Fibroblast of skin of left quadriceps (primary cell): Measurements from ENCODE around the gene KCTD19.

Experiments used
- DNase-seq, 2 experiments: peaks; one replicate each; pipeline ENCODE4 v3.0.0-alpha.2; 2013; ENCODE audit warnings: low read depth in 2 of 2

The KCTD19 gene

DNA sequence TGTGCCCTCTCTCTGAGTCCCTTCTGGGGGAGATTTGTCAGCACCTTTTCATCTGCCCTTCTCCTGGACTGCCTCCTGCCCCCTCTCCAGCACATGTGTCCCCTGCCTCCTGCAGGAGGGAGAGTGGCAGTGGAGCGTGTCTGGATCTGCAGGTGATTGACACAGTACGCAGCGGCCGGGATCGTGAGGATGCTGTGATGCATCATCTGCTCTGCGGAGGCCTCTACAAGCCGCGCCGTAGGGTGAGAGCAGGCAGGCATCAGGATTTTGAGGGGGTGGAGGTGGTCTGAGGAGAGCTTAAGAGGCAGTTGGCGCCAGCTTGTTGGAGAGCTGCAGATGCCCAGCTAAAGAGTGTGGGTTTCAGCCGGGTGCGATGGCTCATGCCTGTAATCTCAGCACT, 66.8 kb downstream of the KCTD19 start:
- DNase-seq: no peak

DNA sequence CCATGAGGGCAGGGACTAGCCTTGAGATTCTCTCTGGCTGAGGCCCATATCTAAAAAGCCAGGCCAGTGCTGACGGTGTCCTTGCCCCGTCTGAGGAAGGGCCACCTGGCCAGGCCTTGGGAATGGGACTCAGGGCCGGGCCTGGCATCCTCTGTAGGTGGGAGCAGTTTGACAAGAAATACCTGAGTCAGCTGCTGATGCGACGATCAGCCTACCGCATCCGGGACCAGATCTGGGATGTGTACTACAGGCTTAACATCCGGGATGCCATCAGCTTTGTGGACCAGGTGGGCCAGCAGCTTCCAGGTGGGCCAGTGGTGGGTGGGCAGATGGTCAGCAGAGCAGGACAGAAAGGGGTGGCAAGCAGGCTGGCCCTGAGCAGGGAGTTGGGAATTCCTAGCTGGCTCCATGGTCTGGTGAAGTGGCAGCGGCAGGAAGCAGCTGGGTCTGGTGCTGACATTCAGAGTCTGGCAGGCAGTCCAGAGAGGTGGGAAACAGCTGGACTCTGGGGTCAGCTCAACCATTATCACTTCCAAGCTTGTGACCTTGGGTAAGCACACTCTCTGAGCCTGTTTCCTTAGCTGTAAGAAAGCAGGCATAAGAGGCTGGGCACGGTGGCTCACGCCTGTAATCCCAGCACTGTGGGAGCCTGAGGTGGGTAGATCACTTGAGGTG, 68.2 kb downstream of the KCTD19 start:
- no peak for DNase-seq

DNA sequence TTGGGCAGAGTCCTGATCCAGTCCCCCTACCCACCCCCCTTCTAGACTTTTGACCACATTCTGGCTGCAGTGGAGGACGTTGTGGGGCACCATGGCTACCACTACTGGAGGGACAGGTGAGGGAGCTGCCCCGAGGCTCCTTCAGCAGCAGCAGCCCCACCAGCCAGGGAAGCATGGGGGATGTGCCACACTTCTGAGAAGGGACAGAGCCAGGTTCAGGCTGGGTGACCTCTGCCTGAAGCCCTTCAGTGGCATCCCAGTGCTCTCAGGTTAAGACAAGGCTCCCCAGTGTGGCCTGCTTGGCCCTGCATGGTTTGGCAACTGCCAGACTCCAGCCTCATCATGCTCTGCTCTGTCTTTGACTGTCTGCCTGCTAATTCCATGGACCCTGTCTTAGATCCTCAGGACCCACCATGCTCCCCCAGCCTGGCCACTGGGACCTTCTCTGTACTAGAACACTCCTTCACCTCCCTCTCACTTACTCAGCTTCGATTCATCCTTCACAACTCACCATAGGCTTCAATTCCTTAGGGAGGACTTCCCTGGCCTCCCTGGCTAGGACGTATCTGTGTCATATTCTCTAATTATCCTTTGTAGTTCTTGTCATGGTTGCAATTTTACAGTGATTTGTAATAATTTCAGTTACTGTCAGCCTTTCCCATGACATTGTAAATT, 68.9 kb downstream of the KCTD19 start:
- no peak for DNase-seq

DNA sequence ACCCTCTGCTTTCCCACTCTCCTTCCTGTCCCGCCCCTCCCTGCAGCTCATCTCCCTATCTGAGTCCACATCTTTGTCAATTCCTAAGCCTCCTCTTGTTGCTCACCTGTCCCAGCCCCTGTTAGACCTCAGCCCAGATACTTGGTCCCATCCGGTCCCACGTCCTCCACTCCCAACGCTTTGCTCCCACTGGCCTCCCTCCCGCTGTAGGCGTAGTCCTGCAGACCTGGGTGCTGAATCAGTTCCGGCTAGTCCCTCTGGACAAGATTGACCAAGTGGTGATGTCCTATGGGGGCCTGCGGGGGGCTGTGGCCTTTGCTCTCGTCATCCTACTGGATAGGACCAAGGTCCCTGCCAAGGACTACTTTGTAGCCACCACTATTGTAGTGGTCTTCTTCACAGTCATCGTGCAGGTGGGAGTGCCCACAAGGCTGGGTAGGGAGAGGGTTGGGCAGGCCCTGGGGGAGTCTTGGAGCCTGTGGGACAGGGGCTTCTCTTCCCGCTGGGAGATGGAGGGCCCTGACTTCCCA, 69.8 kb downstream of the KCTD19 start:
- DNase-seq: no peak

DNA sequence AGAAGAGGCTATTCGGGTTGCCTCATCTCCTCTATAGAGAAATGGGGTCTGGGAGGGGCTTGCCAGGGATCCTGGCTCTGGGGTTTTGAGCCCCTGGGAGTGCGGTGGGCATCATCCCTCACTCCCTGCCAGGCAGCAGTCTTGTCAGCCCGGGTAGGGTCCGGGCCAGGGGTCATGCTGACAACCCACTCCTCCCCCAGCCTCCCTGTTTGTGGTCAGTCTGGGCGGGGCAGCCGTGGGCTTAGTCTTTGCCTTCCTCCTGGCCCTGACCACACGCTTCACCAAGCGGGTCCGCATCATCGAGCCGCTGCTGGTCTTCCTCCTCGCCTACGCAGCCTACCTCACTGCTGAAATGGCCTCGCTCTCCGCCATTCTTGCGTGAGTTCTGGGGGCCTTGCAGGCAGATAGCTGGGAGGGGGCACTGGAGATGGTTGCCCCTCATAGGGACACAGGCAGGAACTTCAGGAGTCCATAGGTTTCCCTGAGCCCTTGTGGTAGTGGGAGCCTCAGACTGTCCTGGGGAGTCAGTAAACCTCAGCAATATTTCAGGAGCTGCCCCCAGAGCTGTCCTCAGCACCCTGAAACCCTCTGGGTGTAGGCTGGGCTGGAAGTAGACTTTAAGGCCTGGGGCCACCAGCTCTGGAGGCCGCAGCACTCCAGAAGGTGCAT, 70.9 kb downstream of the KCTD19 start:
- DNase-seq: no peak

DNA sequence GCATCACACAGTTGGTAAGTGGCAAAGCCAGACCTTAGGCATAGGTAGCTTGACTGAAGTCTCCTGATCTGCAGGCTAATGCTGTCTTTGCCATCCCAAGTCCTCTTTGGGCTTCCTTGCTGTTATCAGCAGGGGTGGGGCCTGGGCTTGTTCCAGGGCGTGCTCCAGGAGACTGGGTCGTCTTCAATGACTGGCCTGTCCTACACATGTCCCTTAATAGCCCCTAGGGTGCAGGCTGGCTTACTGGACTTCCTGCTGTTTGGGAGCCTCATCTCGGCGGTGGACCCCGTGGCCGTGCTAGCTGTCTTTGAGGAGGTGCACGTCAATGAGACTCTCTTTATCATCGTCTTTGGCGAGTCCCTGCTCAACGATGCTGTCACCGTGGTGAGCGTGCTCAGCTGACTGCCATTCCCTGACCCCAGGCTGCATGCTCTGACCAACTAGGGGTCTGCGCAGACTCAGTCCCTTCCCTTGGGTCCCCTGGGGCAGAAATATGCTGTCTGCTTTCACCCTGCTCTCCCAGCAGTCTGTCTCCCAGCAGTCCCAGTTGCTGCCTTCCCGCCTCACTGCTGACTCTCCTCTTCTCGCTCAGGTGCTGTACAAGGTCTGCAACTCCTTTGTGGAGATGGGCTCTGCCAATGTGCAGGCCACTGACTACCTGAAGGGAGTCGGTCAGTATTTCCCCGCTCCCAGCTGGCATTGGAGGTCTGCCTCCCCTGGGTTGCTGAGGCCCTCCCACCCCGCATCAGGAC, 71.6 kb downstream of the KCTD19 start:
- no peak for DNase-seq

DNA sequence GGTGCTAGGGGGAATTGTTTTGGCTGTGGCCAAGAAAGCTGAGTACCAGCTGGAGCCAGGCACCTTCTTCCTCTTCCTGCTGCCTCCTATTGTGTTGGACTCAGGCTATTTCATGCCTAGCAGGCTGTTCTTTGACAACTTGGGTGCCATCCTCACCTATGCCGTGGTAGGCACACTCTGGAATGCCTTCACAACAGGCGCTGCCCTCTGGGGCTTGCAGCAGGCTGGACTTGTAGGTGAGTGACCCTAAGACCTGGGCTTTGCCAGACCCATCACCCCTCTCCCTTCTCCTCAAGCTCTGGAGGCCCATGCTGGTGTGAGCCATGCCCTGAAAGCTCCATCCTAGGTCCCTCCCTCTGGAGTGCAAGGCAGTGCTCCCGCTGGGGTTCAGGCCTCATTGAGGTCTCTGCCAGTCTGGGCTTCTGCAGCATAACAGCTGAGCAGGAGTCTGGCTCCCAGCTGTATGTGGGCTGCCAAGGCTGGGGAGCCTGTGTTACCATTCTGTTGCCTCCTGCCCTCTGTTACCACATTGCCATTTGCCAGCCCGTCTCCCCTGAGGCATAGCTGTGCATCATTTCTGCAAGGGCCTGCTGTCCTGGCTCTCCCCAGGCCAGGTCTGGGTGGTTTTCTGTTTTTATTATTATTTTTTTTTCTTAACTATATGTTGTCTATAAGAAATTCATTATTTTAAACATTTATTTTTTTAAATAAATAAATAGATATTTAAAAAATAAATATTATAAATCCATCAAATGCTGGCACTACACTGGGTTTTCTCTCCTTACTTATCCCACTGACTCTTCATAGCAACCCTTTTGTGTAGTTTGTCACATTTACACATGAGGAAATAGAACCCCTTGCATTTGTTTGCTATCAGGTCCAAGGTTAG, 73.7 kb downstream of the KCTD19 start:
- DNase-seq: no peak

DNA sequence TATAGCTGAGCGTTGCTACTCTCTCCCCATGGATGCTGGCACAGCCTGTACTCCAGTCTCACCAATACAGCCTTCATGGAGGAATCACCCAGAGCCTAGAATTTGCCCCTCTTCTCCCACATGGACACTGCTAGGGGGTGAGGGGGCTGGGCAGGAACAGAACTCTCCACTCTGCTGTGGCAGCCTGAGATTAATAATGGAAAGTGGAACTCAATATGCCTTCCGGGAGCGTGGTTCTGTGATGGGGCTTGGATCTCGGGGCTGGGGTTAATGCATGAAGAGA, 76.6 kb downstream of the KCTD19 start:
- DNase-seq: no peak

DNA sequence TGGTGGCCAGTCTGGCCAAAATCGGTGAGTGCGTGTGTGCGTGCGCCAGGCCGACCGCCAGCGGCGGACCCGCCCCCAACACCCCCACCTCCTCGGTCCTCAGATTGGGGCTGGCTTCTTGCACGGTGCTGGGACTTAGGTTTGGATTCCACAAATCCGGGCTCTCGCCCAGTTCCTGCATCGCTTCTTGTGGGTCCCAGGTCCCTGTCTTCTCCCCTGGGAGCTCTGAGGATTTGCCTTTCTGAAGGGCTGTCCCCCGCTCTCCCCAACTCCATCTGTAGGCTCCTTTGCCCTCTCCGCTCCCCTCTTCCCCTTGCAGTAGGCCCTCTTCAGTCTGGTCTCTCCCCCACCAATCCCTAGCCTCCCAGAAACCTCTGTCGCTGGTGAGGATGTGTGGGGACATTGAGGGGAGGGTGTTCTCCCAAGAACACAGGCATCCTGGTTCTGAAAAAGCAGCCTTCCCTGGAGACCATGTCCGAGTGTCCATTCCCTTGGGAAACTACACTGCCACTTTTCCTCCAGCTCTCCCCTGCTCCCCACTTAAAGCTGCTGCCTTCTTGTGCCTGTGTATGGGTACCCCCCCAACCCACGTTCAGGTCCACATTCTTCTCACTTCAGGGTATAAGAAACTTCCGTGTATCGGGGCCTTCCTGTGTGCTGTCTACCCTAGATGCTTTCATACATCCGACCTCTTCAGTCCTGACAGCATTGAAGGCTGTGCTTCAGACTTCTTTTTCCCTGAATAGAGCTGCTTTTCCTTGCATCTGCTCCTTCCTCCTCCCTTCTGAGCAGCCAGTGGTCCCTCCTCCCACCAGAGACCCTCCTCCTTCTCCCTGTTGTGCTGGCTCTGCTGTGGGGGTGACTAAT, 77.1 kb downstream of the KCTD19 start:
- DNase-seq: no peak

DNA sequence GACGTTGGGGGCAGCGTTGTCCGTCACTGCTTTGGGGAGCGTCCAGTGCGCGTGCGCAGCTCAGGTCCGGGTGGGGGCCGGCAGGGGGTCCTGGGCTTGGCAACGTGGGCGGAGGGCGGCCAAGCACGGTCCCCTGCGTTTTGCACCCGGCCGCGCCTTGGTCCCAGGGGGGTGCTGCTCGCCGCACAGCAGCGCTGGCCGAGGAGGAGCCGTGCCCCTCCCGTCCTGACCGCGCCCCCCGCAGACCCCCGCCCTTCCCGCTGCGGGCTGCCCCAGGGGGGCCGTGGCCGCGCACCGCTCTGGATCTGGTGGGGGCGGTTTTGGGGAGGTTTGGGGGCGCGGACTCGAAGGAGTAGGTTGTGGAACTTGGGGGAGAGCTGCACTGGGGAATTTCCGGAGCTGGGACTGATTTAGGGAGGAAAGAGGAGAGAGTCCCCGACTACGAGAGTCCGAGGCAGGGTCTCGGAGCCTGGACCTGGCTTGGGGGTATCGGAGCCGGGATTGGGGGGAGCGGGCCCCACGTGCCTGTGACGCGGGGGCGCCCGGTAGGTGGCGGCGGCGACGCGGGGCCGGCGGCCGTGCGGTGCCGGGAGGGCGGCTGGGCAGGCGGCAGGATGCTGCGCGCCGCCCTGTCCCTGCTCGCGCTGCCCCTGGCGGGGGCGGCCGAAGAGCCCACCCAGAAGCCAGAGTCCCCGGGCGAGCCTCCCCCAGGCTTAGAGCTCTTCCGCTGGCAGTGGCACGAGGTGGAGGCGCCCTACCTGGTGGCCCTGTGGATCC, 78.0 kb downstream of the KCTD19 start, which contains the start of gene SLC9A5:
TSS of gene SLC9A5 (plus strand) at position 579 of the 777 bp plus-strand sequence. CDS start at position 615, 36 bp downstream.
- DNase-seq: no peak

DNA sequence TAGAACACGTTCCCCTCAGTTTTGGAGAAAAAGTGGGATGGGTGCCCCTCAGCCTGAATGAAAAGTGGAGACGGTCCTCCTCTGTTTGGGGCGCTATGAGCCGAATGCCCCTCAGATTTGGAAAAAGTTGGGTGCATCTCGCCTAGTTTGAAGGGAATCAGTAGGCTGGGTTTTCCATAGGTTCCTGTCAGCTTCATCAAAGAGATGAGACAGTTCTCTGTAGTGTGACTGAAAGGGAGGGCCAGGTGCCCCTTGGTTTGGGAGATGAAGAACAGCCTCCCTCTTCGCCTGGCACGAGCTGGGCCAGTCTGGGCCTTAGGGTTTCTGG, 78.5 kb downstream of the KCTD19 start:
- no peak for DNase-seq

DNA sequence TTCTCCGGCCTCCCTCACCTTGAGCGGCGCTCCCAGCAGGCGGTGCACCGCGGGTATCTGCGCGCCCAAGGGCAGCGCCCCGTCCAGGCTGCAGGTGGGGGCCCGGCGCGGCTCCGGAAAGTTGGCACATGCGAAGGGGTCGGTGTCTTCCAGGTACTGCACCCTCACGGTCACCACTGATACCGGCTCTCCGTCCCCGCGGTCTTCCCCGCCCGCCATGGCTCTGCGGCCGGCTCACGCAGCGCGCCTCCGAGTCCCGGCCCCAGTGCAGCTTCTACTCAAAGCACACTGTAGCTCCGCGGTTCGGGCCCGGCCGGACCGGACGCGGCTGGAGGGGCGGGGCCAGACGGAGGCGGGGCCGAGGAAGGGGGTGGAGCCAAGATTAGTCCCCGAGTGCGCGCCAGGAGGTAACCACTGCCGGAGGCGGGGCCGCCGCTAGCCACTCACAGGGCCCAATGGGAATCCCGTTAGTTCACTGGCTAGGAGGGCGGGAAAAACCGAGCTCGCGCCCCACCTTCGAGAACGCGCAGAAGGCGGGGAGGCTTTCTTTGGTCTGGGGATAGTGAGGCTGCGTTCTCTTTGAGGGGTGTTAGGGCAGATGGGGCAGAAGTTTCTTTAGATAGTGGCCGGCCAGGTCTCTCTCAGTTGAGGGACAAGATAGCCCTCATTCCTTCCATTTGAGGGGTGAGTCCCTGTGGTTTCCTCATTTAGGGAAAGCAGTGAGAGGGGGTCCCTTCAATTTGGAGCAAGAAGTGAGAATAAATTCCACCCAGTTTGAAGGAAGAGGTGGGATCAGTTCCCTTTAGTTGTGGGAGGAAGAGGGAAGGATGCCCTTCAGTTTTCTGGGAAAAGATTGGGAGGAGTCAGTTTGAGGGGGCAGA, 79.1 kb downstream of the KCTD19 start, which contains the start of gene FHOD1:
TSS of gene FHOD1 (minus strand) at position 290 of the 881 bp plus-strand sequence. CDS start at position 219, 71 bp downstream.
- DNase-seq: peak; percentile 86 to 87

DNA sequence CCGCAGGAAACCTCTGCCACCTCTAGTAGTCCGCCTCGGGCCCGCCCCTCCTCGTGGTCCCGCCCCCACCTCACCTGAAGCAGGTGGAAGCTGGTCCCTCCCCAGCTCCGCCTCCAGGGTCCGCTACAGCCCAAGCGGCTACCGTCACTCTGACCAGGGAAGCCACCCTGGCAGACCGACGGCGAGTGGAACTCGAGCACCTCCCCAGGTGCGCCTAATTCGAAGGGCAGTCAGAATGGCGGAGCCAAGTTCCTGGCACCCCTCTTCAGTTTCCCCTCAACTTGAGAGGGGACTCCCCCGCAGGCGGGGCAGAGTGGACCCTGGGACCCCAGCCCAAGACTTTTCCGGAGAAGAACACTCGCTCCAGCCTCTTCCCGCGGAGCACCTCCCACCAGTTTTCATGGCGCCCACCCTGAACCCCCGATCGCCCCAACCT, 79.8 kb downstream of the KCTD19 start:
- no peak for DNase-seq

DNA sequence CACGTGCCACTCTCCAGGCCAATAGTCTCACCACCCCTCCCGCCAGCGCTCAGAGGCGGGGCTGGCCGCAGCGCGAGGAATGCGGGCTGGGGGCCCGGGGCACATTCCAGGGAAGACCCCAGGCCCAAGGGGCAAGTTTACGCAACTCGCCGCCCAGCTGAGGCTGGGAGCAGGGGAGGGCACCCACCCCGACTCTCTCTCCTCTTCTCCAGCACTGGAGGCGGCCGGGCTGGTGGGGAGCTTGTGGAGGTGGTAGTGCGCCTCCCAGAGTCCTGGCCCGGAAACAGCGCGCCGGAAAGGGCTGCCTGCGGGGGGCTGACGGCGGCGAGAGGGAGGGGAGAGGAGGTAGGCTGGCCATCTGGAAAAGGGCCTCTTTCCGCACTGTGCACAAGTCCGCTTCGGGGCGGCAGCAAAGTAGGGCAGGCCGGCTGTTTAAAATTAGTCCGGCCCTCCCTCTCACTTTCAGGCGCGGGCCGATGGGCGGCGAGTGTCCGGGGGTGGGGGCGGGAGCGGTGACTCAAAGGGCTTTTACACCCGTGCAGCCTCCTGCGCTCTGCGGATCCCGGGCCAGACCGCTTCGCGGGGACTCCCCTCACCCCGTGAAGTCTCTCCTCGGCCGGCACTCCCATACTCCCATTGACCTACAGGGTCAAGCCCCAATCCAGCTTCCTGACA, 80.3 kb downstream of the KCTD19 start:
- DNase-seq: peak in 1 of 2 experiments; percentile 65

DNA sequence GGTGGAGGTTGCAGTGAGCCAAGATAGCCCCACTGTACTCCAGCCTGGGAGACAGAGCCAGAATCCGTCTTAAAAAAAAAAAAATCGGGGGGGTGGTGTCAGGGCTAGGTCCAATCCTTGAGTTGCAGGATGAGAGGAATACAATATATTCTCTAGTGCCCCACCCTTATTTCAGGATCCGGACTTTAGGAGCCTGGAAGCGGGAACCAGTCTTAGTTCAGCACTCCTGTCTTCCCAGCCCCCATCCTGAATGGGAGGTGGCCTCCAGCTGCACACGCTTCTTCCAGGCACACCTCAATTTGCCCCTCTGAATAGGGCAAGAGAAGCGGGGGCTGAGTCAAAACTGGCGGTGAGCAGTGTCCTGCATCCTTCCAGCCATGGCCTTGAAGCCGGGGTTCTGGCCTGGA, 80.9 kb downstream of the KCTD19 start:
- DNase-seq: no peak

DNA sequence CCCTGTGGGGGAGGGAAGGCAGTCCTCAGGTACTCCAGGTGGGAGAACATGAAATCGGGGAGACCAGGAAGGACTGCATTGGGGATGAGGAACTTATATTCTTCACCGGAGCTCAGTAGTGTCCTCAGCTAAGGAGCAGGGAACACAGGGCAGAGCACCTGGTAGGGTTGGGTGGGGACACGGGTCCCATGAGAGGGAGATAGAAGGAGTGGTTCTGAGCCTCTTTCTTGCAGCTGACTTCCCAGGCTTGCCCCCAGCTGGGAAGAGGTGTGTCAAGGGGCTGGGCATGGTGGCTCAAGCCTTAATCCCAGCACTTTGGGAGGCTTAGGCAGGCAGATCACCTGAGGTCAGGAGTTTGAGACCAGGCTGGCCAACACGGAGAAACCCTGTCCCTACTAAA, 81.4 kb downstream of the KCTD19 start:
- DNase-seq: no peak

DNA sequence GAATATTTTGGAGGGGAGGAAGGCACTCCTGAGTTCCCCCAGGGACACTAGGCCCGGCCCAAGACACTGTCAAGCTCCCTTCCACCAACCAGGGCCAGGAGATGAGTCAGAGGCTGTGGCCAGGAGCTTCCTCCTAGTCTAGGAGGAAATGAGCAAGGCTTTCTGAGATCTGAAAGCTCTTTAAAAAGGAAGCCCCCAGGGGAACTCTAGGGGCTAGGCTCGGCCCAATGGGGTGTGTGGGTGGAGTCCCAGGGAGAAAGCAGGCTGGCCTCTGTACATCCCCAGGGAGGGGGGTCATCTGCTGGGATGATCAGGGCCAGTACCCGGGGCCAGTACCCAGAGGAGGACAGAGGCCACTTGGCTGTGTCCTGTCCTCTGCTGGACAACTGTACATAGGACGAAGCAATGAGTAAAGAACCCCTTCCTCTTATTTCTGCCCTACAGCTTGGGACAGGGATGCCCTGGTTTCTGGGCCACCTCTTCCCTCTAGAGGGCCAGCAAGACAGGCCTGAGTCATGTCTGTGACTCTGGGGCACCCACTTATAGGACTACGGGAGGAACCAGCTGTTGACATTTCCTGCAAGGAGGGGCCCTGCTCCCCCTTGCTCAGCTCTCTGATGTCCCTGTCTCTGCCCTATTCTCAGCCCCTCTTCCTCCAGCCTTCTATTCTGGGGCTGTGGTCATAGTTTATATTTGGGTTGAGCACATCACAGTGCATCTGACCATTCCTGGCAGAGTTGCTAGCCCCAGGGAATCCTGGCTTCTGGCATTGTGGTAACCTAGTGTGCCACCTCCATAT, 82.0 kb downstream of the KCTD19 start:
- peak; percentile 78 for DNase-seq
